ENCODE measurements around the gene FRMD4B.

DNA sequence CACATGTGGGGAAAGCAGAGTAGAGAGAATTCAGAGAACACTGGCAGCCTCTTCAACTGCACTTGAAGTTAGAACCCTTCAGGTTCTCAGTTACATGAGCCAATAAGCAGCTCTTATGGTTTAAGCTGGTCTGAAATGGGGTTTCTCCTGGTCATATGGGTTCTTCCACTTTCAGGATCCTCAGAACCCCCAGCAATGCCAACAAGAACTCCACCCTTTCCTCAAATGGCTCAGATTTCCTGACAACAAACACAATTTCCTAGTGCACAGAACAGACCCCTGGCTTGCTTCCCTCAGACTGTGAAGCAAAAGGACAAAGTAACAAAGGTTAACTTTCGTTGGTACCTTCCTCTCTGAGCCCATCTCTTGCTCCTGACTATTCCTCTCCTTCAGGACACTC lies 23.9 kb upstream of the FRMD4B start:
- TF ChIP-seq, protein P1, sequence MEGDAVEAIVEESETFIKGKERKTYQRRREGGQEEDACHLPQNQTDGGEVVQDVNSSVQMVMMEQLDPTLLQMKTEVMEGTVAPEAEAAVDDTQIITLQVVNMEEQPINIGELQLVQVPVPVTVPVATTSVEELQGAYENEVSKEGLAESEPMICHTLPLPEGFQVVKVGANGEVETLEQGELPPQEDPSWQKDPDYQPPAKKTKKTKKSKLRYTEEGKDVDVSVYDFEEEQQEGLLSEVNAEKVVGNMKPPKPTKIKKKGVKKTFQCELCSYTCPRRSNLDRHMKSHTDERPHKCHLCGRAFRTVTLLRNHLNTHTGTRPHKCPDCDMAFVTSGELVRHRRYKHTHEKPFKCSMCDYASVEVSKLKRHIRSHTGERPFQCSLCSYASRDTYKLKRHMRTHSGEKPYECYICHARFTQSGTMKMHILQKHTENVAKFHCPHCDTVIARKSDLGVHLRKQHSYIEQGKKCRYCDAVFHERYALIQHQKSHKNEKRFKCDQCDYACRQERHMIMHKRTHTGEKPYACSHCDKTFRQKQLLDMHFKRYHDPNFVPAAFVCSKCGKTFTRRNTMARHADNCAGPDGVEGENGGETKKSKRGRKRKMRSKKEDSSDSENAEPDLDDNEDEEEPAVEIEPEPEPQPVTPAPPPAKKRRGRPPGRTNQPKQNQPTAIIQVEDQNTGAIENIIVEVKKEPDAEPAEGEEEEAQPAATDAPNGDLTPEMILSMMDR (IDR thresholded peaks at IDR 0.05), result no peak
- no peak for TF ChIP-seq POLR2AphosphoS5 (IDR thresholded peaks at IDR 0.05)

Measured in transverse colon (tissue), 4 donors.